ENCODE results near the gene NKAIN2.

Gene NKAIN2

GRCh38 chr6:124671324-124671723 lies 867.7 kb downstream of the NKAIN2 start:
- no peaks in the 10 kb centered on the region for H3K9me3 ChIP-seq (replicated peaks; ENCODE audit: insufficient read depth, low read length)
- no peak overlapping the region for H3K4me2 ChIP-seq (ENCODE audit: low read depth, low read length)
- no peaks in the 10 kb centered on the region for H3K79me2 ChIP-seq (ENCODE audit: low read length)
- no peak for DNase-seq
- no peaks in the 10 kb centered on the region for H3F3A ChIP-seq (ENCODE audit: insufficient read depth, low read length)
- no peaks in the 10 kb centered on the region for H4K20me1 ChIP-seq (ENCODE audit: insufficient read depth, low read length)
- no peak overlapping the region for H3K27ac ChIP-seq (ENCODE audit: low read length)
- H3K27me3 ChIP-seq (replicated peaks; ENCODE audit: insufficient read depth, low read length) = no peaks in the 10 kb centered on the region
- H2AFZ ChIP-seq (ENCODE audit: low read length) = no peak overlapping the region
- H3K36me3 ChIP-seq (replicated peaks; ENCODE audit: insufficient read depth, low read length) = no peaks in the 10 kb centered on the region
- no peaks in the 10 kb centered on the region for H3K9me2 ChIP-seq (replicated peaks; ENCODE audit: insufficient read depth, low read length)
- no peak overlapping the region for H3K4me3 ChIP-seq (ENCODE audit: low read length)
- no peaks in the 10 kb centered on the region for H3K4me1 ChIP-seq (ENCODE audit: low read length)
- TF ChIP-seq EZH2phosphoT487 (IDR thresholded peaks at IDR 0.05; ENCODE audit: low read length) (no peak), EZH2 (optimal IDR thresholded peaks at IDR 0.05; ENCODE audit: low read depth, low read length) (no peak)
- TF ChIP-seq, protein P1, sequence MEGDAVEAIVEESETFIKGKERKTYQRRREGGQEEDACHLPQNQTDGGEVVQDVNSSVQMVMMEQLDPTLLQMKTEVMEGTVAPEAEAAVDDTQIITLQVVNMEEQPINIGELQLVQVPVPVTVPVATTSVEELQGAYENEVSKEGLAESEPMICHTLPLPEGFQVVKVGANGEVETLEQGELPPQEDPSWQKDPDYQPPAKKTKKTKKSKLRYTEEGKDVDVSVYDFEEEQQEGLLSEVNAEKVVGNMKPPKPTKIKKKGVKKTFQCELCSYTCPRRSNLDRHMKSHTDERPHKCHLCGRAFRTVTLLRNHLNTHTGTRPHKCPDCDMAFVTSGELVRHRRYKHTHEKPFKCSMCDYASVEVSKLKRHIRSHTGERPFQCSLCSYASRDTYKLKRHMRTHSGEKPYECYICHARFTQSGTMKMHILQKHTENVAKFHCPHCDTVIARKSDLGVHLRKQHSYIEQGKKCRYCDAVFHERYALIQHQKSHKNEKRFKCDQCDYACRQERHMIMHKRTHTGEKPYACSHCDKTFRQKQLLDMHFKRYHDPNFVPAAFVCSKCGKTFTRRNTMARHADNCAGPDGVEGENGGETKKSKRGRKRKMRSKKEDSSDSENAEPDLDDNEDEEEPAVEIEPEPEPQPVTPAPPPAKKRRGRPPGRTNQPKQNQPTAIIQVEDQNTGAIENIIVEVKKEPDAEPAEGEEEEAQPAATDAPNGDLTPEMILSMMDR (IDR thresholded peaks at IDR 0.05; ENCODE audit: low read length) = no peak
- no peak overlapping the region for H3K9ac ChIP-seq (ENCODE audit: low read length)

- no peaks in the 10 kb centered on the region for H3K79me2 ChIP-seq (ENCODE audit: low read length)
- H3K36me3 ChIP-seq (replicated peaks; ENCODE audit: insufficient read depth, low read length) = no peaks in the 10 kb centered on the region
- TF ChIP-seq, protein P1 (IDR thresholded peaks at IDR 0.05; ENCODE audit: low read length) = no peak
- TF ChIP-seq EZH2 (optimal IDR thresholded peaks at IDR 0.05; ENCODE audit: low read depth, low read length) (no peak), EZH2phosphoT487 (IDR thresholded peaks at IDR 0.05; ENCODE audit: low read length) (no peak)
- no peak overlapping the region for H3K27ac ChIP-seq (ENCODE audit: low read length)
- H3K9me3 ChIP-seq (replicated peaks; ENCODE audit: insufficient read depth, low read length) = no peaks in the 10 kb centered on the region
- no peaks in the 10 kb centered on the region for H3K9me2 ChIP-seq (replicated peaks; ENCODE audit: insufficient read depth, low read length)
- no peaks in the 10 kb centered on the region for H4K20me1 ChIP-seq (ENCODE audit: insufficient read depth, low read length)
- H2AFZ ChIP-seq (ENCODE audit: low read length) = no peak overlapping the region
- H3F3A ChIP-seq (ENCODE audit: insufficient read depth, low read length) = no peaks in the 10 kb centered on the region
- no peak overlapping the region for H3K4me3 ChIP-seq (ENCODE audit: low read length)
- no peak overlapping the region for H3K4me2 ChIP-seq (ENCODE audit: low read depth, low read length)
- H3K9ac ChIP-seq (ENCODE audit: low read length) = no peak overlapping the region
- no peaks in the 10 kb centered on the region for H3K4me1 ChIP-seq (ENCODE audit: low read length)
- H3K27me3 ChIP-seq (replicated peaks; ENCODE audit: insufficient read depth, low read length) = no peaks in the 10 kb centered on the region
- DNase-seq = no peak
Observed at GRCh38 chr6:124674042-124674441, 870.4 kb downstream of the NKAIN2 start.

DNA sequence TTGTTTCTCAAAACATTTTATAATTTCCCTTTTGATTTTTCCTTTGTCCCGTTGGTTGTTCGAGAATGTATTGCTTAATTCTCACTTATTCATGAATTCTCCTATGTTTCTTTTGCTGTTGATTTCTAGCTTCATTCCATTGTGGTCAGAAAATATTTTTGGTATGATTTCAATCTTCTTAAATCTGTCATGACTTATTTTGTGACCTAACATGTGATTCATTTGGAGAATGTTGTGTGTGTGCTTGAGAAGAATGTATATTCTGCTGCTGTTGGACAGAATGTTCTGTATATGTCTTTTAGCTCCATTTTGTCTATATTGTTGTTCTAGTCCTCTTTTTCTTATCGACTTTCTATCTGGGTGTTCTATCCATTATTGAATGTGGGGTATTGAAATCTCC lies 872.4 kb downstream of the NKAIN2 start:
- Histone ChIP-seq H3K79me2 (ENCODE audit: low read length) (no peaks in the 10 kb centered on the region), H3K36me3 (replicated peaks; ENCODE audit: insufficient read depth, low read length) (no peaks in the 10 kb centered on the region), H4K20me1 (ENCODE audit: insufficient read depth, low read length) (no peaks in the 10 kb centered on the region), H3K9ac (ENCODE audit: low read length) (no peak overlapping the region), H3K9me3 (replicated peaks; ENCODE audit: insufficient read depth, low read length) (no peaks in the 10 kb centered on the region), H3K9me2 (replicated peaks; ENCODE audit: insufficient read depth, low read length) (no peaks in the 10 kb centered on the region), H3F3A (ENCODE audit: insufficient read depth, low read length) (no peaks in the 10 kb centered on the region), H2AFZ (ENCODE audit: low read length) (no peak overlapping the region), H3K4me1 (ENCODE audit: low read length) (no peaks in the 10 kb centered on the region), H3K4me2 (ENCODE audit: low read depth, low read length) (no peak overlapping the region), H3K4me3 (ENCODE audit: low read length) (no peak overlapping the region), H3K27me3 (replicated peaks; ENCODE audit: insufficient read depth, low read length) (no peaks in the 10 kb centered on the region), H3K27ac (ENCODE audit: low read length) (no peak overlapping the region)
- TF ChIP-seq EZH2 (optimal IDR thresholded peaks at IDR 0.05; ENCODE audit: low read depth, low read length) (no peak), EZH2phosphoT487 (IDR thresholded peaks at IDR 0.05; ENCODE audit: low read length) (no peak)
- TF ChIP-seq, protein P1 (IDR thresholded peaks at IDR 0.05; ENCODE audit: low read length) = no peak
- DNase-seq = no peak
